Nephron progenitor cell (in vitro differentiated cells): ENCODE data around the gene LARP4.
"Not testable (repeated sequence)": the region's sequence is repeated elsewhere in the genome, so short reads cannot be mapped to it uniquely, and the experiment has no call there.

Source experiments
- DNase-seq: peaks from one replicate; pipeline ENCODE4 v3.0.0; 2021
- H3K27ac Mint-ChIP-seq: 2 replicates; pipeline ENCODE4 v1.8.0; 2021; ENCODE audit warnings: mild to moderate bottlenecking, moderate library complexity, mixed read lengths
- H3K27me3 Mint-ChIP-seq: 2 replicates; pipeline ENCODE4 v1.8.0; 2021; ENCODE audit warnings: mild to moderate bottlenecking, low read depth, mixed read lengths; ENCODE audit not compliant: poor library complexity
- H3K36me3 Mint-ChIP-seq: 2 replicates; pipeline ENCODE4 v1.8.0; 2021; ENCODE audit warnings: low read depth, mixed read lengths
- H3K4me1 Mint-ChIP-seq: 2 replicates; pipeline ENCODE4 v1.8.0; 2021; ENCODE audit warnings: mixed read lengths
- H3K4me3 Mint-ChIP-seq: 2 replicates; pipeline ENCODE4 v1.8.0; 2021; ENCODE audit warnings: mild to moderate bottlenecking, moderate library complexity, mixed read lengths
- H3K9me3 Mint-ChIP-seq: 2 replicates; pipeline ENCODE4 v1.8.0; 2021; ENCODE audit warnings: mild to moderate bottlenecking, moderate library complexity, mixed read lengths
- TF ChIP-seq, protein P1 (sequence below): fragments of 200-600 bp; sonication (generic); IDR thresholded peaks from 2 replicates; pipeline ENCODE4 v1.5.0; 2021; ENCODE audit warnings: antibody characterized with exemption

Gene LARP4

DNA sequence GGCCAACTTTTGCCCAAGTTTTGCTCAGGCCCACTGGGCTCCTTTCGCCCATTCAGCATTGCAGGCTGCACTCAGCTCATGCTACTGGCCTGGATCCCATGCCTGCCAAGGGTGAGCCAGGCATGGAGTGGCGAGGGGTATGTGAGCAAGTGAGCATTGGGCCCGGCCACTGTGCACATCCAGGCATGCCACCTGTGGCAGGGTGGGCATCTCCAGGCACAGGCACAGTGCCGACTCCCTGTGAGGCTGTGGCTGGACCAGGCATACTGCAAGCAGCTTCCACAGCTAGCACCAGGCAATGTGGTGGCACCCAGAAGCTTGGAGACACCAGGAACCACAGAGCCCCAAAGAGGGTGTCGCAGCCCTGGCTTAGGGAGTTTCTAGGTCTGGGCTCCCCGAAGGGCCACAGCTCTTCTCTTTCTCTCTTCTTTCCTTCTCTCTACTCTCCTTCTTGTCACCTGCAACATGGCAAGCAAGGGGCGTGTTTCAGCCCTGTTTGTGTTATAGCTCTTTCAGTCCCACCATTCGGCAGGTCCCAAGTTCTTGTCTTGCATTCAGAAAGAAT lies 19.8 kb upstream of the LARP4 start:
- TF ChIP-seq, protein P1, sequence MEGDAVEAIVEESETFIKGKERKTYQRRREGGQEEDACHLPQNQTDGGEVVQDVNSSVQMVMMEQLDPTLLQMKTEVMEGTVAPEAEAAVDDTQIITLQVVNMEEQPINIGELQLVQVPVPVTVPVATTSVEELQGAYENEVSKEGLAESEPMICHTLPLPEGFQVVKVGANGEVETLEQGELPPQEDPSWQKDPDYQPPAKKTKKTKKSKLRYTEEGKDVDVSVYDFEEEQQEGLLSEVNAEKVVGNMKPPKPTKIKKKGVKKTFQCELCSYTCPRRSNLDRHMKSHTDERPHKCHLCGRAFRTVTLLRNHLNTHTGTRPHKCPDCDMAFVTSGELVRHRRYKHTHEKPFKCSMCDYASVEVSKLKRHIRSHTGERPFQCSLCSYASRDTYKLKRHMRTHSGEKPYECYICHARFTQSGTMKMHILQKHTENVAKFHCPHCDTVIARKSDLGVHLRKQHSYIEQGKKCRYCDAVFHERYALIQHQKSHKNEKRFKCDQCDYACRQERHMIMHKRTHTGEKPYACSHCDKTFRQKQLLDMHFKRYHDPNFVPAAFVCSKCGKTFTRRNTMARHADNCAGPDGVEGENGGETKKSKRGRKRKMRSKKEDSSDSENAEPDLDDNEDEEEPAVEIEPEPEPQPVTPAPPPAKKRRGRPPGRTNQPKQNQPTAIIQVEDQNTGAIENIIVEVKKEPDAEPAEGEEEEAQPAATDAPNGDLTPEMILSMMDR = no peak
- no peak for DNase-seq
- Mint-ChIP-seq H3K4me1 (no peaks in the 10 kb centered on the region), H3K27me3 (no peaks in the 10 kb centered on the region), H3K36me3 (no peaks in the 10 kb centered on the region), H3K9me3 (no peaks in the 10 kb centered on the region), H3K4me3 (no peak overlapping the region), H3K27ac (no peak overlapping the region)

GRCh38 chr12:50387487-50387886 lies 13.2 kb upstream of the LARP4 start:
- Mint-ChIP-seq H3K9me3 (no peaks in the 10 kb centered on the region), H3K27ac (no peak overlapping the region), H3K4me1 (peaks cover 11% of the 10 kb centered on the region), H3K27me3 (peaks cover 6% of the 10 kb centered on the region), H3K4me3 (no peak overlapping the region), H3K36me3 (no peaks in the 10 kb centered on the region)
- TF ChIP-seq, protein P1 = no peak
- no peak for DNase-seq

DNA sequence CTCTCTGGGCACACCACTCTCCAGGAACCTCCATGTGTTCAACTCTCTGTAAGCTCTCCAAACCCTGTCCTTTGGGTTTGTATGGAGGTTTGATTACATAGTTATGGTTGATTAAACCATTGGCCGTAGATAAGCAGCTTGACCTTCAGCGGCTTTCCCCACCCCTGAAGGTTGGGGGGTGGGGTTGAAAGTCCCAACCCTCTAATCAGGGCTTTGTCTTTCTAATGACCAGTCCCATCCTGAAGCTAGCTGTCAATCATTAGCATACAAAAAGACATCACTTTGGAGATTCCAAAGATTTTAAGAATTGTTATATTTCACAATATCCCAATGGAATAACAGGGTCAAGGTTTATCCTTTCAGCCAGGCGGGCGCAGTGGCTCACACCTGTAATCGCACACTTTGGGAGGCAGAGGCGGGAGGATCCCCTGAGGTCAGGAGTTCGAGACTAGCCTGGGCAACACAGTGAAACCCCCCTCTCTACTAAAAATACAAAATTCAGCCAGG lies 12.7 kb upstream of the LARP4 start:
- TF ChIP-seq, protein P1 = no peak
- DNase-seq = no peak
- Mint-ChIP-seq H3K4me3 (no peak overlapping the region), H3K36me3 (no peaks in the 10 kb centered on the region), H3K27me3 (peaks cover 6% of the 10 kb centered on the region), H3K9me3 (no peaks in the 10 kb centered on the region), H3K27ac (no peak overlapping the region), H3K4me1 (peaks cover 11% of the 10 kb centered on the region)

GRCh38 chr12:50388793-50389192 lies 11.9 kb upstream of the LARP4 start:
- not testable (repeated sequence) for H3K36me3 Mint-ChIP-seq, H3K9me3 Mint-ChIP-seq, H3K27me3 Mint-ChIP-seq, DNase-seq, H3K27ac Mint-ChIP-seq, H3K4me3 Mint-ChIP-seq
- peaks cover 11% of the 10 kb centered on the region for H3K4me1 Mint-ChIP-seq

DNA sequence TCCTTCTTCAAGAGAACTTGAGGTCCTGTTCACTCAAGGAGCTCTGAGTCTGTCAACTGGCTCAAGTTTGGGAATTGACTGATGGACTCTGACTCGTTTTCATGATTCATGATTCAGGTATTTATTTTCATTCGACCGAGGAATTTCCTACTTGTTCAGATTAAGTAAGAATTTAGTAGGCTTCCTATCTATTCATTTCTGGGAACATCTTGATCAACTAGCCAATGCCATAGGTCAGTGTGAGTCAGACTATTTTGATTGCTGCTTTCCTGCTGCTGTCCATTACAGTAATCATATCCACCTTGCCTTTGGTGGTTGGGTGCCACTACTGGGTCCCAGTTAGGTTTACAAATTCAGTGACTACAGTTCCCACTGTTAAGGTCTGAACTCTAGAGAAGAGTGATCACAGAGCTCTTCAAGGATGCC lies 10.4 kb upstream of the LARP4 start:
- peaks cover 6% of the 10 kb centered on the region for H3K27me3 Mint-ChIP-seq
- H3K27ac Mint-ChIP-seq = no peak overlapping the region
- DNase-seq = no peak
- no peaks in the 10 kb centered on the region for H3K9me3 Mint-ChIP-seq
- no peak overlapping the region for H3K4me3 Mint-ChIP-seq
- no peaks in the 10 kb centered on the region for H3K36me3 Mint-ChIP-seq
- H3K4me1 Mint-ChIP-seq = peaks cover 11% of the 10 kb centered on the region
- TF ChIP-seq, protein P1 = no peak

- peaks cover 25% of the 10 kb centered on the region for H3K27me3 Mint-ChIP-seq
- no peak overlapping the region for H3K27ac Mint-ChIP-seq
- no peak overlapping the region for H3K4me3 Mint-ChIP-seq
- peaks cover 10% of the 10 kb centered on the region for H3K9me3 Mint-ChIP-seq
- H3K4me1 Mint-ChIP-seq = no peaks in the 10 kb centered on the region
- no peak for DNase-seq
- H3K36me3 Mint-ChIP-seq = peaks cover 6% of the 10 kb centered on the region
- TF ChIP-seq, protein P1 = no peak
Observed at GRCh38 chr12:50394469-50395029, 6.1 kb upstream of the LARP4 start.
